Mesenchymal stem cell (in vitro differentiated cells and primary cell): ENCODE data around the gene IMMP2L.

Experiments used
- DNase-seq: peaks from one replicate; pipeline ENCODE4 v3.0.0-alpha.2; 2013
- H2AFZ ChIP-seq: one replicate; pipeline ENCODE4 v1.6.1; 2013; ENCODE audit warnings: low read depth, mild to moderate bottlenecking, control low read depth, inconsistent platforms, low read length, moderate library complexity
- H2AK5ac ChIP-seq: 2 replicates; pipeline ENCODE4 v1.6.1; 2013; ENCODE audit warnings: low read length, moderate library complexity, mild to moderate bottlenecking, inconsistent platforms; ENCODE audit not compliant: severe bottlenecking
- H2BK120ac ChIP-seq: one replicate; pipeline ENCODE4 v1.6.1; 2013; ENCODE audit warnings: low read depth, mild to moderate bottlenecking, inconsistent platforms, low read length, moderate library complexity
- H2BK12ac ChIP-seq, 2 experiments: one replicate each; pipeline ENCODE4 v1.6.1; 2013; ENCODE audit warnings: inconsistent platforms in 2 of 2, low read length in 2 of 2, mild to moderate bottlenecking in 2 of 2, moderate library complexity in 2 of 2, control low read depth in 1 of 2
- H2BK15ac ChIP-seq: one replicate; pipeline ENCODE4 v1.6.1; 2013; ENCODE audit warnings: mild to moderate bottlenecking, low read depth, inconsistent platforms; ENCODE audit not compliant: poor library complexity, severe bottlenecking
- H2BK5ac ChIP-seq: 2 replicates; pipeline ENCODE4 v1.6.1; 2013; ENCODE audit warnings: low read depth, mild to moderate bottlenecking, low read length, control low read depth, inconsistent platforms; ENCODE audit not compliant: poor library complexity, severe bottlenecking
- H3K14ac ChIP-seq, 2 experiments: one replicate each; pipeline ENCODE4 v1.6.1; 2013; ENCODE audit warnings: inconsistent platforms in 2 of 2, low read length in 2 of 2, control low read depth in 1 of 2, mild to moderate bottlenecking in 1 of 2, moderate library complexity in 1 of 2
- H3K18ac ChIP-seq, 2 experiments: one replicate each; pipeline ENCODE4 v1.6.1; 2013; ENCODE audit warnings: inconsistent platforms in 2 of 2, low read length in 2 of 2, control low read depth in 1 of 2, low read depth in 1 of 2, mild to moderate bottlenecking in 1 of 2
- H3K23ac ChIP-seq, 2 experiments: one replicate each; pipeline ENCODE4 v1.6.1; 2013; ENCODE audit warnings: inconsistent platforms in 2 of 2, low read length in 2 of 2, mild to moderate bottlenecking in 2 of 2, moderate library complexity in 2 of 2, control low read depth in 1 of 2
- H3K27ac ChIP-seq: 2 replicates; pipeline ENCODE4 v1.5.1; 2013; ENCODE audit warnings: mild to moderate bottlenecking, moderate library complexity, low read length, control low read depth, inconsistent platforms; ENCODE audit not compliant: poor library complexity, severe bottlenecking
- H3K27me3 ChIP-seq, 2 experiments: 2 replicates each; pipeline versions ENCODE4 v1.6.1 to v1.7.0; 2013; ENCODE audit warnings: low read length in 2 of 2, mild to moderate bottlenecking in 2 of 2, moderate library complexity in 2 of 2, control low read depth in 1 of 2, inconsistent platforms in 1 of 2; ENCODE audit not compliant: control insufficient read depth in 1 of 2, insufficient read depth in 1 of 2
- H3K36me3 ChIP-seq, 2 experiments: 2 replicates each; pipeline versions ENCODE4 v1.6.1 to v1.7.0; 2013; ENCODE audit warnings: low read length in 2 of 2, control low read depth in 1 of 2, inconsistent platforms in 1 of 2, low read depth in 1 of 2, mild to moderate bottlenecking in 1 of 2; ENCODE audit not compliant: insufficient read depth in 2 of 2, control insufficient read depth in 1 of 2
- H3K4ac ChIP-seq, 2 experiments: one replicate each; pipeline ENCODE4 v1.6.1; 2013; ENCODE audit warnings: inconsistent platforms in 2 of 2, low read length in 2 of 2, mild to moderate bottlenecking in 2 of 2, moderate library complexity in 2 of 2, control low read depth in 1 of 2, low read depth in 1 of 2
- H3K4me1 ChIP-seq: 2 replicates; pipeline ENCODE4 v1.6.1; 2013; ENCODE audit warnings: low read depth, low read length, control low read depth; ENCODE audit not compliant: control insufficient read depth, insufficient read depth
- H3K4me2 ChIP-seq: 2 replicates; pipeline ENCODE4 v1.6.1; 2013; ENCODE audit warnings: low read length, mild to moderate bottlenecking, inconsistent platforms; ENCODE audit not compliant: poor library complexity, severe bottlenecking
- H3K4me3 ChIP-seq, 2 experiments: 2 replicates each; pipeline versions ENCODE4 v1.5.1 to v1.7.0; 2013; ENCODE audit warnings: low read length in 2 of 2, mild to moderate bottlenecking in 2 of 2, control low read depth in 1 of 2, low read depth in 1 of 2; ENCODE audit not compliant: insufficient read depth in 1 of 2
- H3K79me1 ChIP-seq: replicated peaks from 2 replicates; pipeline ENCODE4 v1.6.1; 2013; ENCODE audit warnings: mild to moderate bottlenecking, control low read depth, low read length, inconsistent platforms; ENCODE audit not compliant: poor library complexity, severe bottlenecking
- H3K9ac ChIP-seq: 2 replicates; pipeline ENCODE4 v1.7.0; 2013; ENCODE audit warnings: mild to moderate bottlenecking, low read length, moderate library complexity
- H3K9me3 ChIP-seq: 2 replicates; pipeline ENCODE4 v1.7.0; 2013; ENCODE audit warnings: mild to moderate bottlenecking, low read length; ENCODE audit not compliant: control insufficient read depth
- H4K8ac ChIP-seq: one replicate; pipeline ENCODE4 v1.6.1; 2013; ENCODE audit warnings: inconsistent platforms, mild to moderate bottlenecking, low read length, moderate library complexity
- H4K91ac ChIP-seq: one replicate; pipeline ENCODE4 v1.6.1; 2013; ENCODE audit warnings: mild to moderate bottlenecking, low read length, inconsistent platforms
- WGBS: methylation state at CpG from one replicate; pipeline ENCODE4 v1.1.7; 2013; ENCODE audit warnings: mixed read lengths; 5-methylcytosine and 5-hydroxymethylcytosine counted together

IMMP2L gene

DNA sequence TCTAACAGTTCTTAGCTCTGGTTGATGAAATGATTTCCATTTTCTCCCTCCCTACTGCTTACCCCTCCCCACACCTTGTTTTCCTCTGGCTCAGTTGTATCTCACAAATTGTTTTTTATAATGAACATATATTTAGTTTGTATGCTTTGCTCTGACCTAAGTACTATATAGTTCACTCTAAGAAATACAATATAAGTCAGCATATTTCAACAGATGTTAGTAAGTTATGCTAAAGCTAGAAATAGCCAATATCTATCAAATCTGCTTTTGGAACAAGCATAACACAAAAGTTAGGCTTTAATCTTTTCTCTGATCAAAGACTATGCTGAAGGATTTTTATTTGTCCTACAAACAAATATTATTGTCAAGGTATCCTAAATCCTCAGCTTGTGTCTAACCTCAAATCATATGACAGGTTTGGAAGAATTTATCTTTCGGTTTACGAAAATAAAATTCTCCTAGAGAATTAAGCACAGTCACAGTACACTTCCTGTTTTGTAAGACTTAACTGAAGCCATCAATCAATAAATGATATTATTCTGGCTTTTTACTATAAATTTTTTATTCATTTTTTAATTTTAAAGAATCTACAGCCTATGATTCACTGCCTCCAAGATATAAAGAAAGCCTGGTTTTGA is 67.0 kb downstream of the IMMP2L start:
- Histone ChIP-seq H4K91ac (no peak overlapping the region), H3K4me1 (no peaks in the 10 kb centered on the region), H2BK12ac (no peak overlapping the region), H3K4ac (no peak overlapping the region), H3K23ac (no peak overlapping the region), H3K4me3 (no peak overlapping the region), H2AK5ac (no peak overlapping the region), H3K4me2 (no peak overlapping the region), H2BK5ac (no peak overlapping the region), H2AFZ (no peak overlapping the region), H4K8ac (no peak overlapping the region), H3K14ac (no peak overlapping the region), H2BK120ac (no peak overlapping the region), H3K27me3 (no peaks in the 10 kb centered on the region), H3K9ac (no peak overlapping the region), H3K18ac (no peak overlapping the region), H3K27ac (no peak overlapping the region), H3K36me3 (no peaks in the 10 kb centered on the region), H3K9me3 (no peaks in the 10 kb centered on the region), H3K79me1 (peaks cover 3% of the 10 kb centered on the region), H2BK15ac (no peak overlapping the region)
- DNase-seq = no peak
- 100% methylated on average over 2 of the region's 2 CpGs for WGBS

- WGBS = 100% methylated on average over 1 of the region's 2 CpGs
- Histone ChIP-seq H2BK120ac (no peak overlapping the region), H3K27me3 (no peaks in the 10 kb centered on the region)
Observed at GRCh38 chr7:111492234-111492633, 70.1 kb downstream of the IMMP2L start.

GRCh38 chr7:111486472-111487142 is 75.7 kb downstream of the IMMP2L start:
- Histone ChIP-seq H4K91ac (no peak overlapping the region), H3K9ac (no peak overlapping the region), H2BK5ac (no peak overlapping the region), H2BK15ac (no peak overlapping the region), H2BK12ac (no peak overlapping the region), H3K4me1 (no peaks in the 10 kb centered on the region), H3K9me3 (no peaks in the 10 kb centered on the region), H3K4me2 (no peak overlapping the region), H3K4ac (no peak overlapping the region), H3K14ac (no peak overlapping the region), H3K23ac (no peak overlapping the region), H3K79me1 (no peaks in the 10 kb centered on the region), H3K18ac (no peak overlapping the region), H3K36me3 (no peaks in the 10 kb centered on the region), H4K8ac (no peak overlapping the region), H3K4me3 (no peak overlapping the region), H2BK120ac (no peak overlapping the region), H2AK5ac (no peak overlapping the region), H3K27me3 (no peaks in the 10 kb centered on the region), H3K27ac (no peak overlapping the region), H2AFZ (no peak overlapping the region)
- DNase-seq = peak; percentile 62

More at GRCh38 chr7:111492234-111492633, 70.1 kb downstream of the IMMP2L start:
- no peak overlapping the region for H3K9ac ChIP-seq
- no peak overlapping the region for H4K8ac ChIP-seq
- H3K36me3 ChIP-seq = no peaks in the 10 kb centered on the region
- H3K18ac ChIP-seq = no peak overlapping the region
- H2AFZ ChIP-seq = no peak overlapping the region
- no peak overlapping the region for H2BK5ac ChIP-seq
- no peak overlapping the region for H2AK5ac ChIP-seq
- no peak overlapping the region for H3K27ac ChIP-seq
- no peaks in the 10 kb centered on the region for H3K9me3 ChIP-seq
- H3K4me2 ChIP-seq = no peak overlapping the region
- H3K4me1 ChIP-seq = no peaks in the 10 kb centered on the region
- DNase-seq = no peak
- H3K4me3 ChIP-seq = no peak overlapping the region
- H3K23ac ChIP-seq = no peak overlapping the region
- H3K14ac ChIP-seq = no peak overlapping the region
- H4K91ac ChIP-seq = no peak overlapping the region
- no peak overlapping the region for H2BK12ac ChIP-seq
- H3K4ac ChIP-seq = no peak overlapping the region
- peaks cover 1% of the 10 kb centered on the region for H3K79me1 ChIP-seq
- H2BK15ac ChIP-seq = no peak overlapping the region

DNA sequence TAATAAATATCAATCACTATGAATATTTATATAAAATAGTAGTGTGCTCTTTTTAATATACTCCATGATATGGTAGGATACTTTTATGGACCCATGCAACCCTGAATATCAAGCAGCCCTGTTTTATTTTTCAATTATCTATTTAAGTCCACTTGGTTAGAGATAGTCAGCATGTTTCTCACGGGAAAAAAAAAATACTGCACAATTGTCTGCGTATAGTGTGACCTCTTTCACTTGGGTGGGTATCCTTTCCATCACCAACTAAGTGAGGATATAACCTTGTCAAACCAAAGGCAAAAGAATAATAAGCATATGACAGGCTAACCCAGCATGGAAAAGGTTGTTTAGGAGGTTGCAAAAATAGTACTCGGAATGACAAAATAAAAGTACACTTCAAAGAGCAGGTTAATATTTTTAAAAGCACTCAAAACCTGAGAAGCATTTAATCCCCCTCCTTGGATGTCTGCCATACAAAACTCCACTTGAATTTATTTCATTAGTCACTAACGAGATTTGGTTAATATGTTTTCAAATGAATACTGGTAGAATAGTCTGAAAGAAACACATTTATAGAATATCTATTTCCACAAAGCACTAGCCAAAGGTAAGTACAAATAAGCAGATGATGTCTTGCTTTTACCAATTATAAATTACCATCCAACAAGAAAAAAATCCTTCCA is 76.5 kb downstream of the IMMP2L start:
- H2BK12ac ChIP-seq = no peak overlapping the region
- H3K9me3 ChIP-seq = no peaks in the 10 kb centered on the region
- no peak overlapping the region for H3K14ac ChIP-seq
- 100% methylated on average over 2 of the region's 4 CpGs for whole genome bisulfite sequencing
- H3K4me1 ChIP-seq = no peaks in the 10 kb centered on the region
- no peak overlapping the region for H3K27ac ChIP-seq
- no peak overlapping the region for H2BK15ac ChIP-seq
- no peak overlapping the region for H3K4me3 ChIP-seq
- no peak overlapping the region for H3K4ac ChIP-seq
- H3K23ac ChIP-seq = no peak overlapping the region
- H3K9ac ChIP-seq = no peak overlapping the region
- no peaks in the 10 kb centered on the region for H3K27me3 ChIP-seq
- H3K79me1 ChIP-seq = no peaks in the 10 kb centered on the region
- H2BK5ac ChIP-seq = no peak overlapping the region
- no peak overlapping the region for H3K18ac ChIP-seq
- DNase-seq = no peak
- H4K91ac ChIP-seq = no peak overlapping the region
- no peak overlapping the region for H2AK5ac ChIP-seq
- no peaks in the 10 kb centered on the region for H3K36me3 ChIP-seq
- H2AFZ ChIP-seq = no peak overlapping the region
- no peak overlapping the region for H3K4me2 ChIP-seq
- no peak overlapping the region for H4K8ac ChIP-seq
- no peak overlapping the region for H2BK120ac ChIP-seq
